ENCODE results near the gene HIBADH.

HIBADH gene

DNA sequence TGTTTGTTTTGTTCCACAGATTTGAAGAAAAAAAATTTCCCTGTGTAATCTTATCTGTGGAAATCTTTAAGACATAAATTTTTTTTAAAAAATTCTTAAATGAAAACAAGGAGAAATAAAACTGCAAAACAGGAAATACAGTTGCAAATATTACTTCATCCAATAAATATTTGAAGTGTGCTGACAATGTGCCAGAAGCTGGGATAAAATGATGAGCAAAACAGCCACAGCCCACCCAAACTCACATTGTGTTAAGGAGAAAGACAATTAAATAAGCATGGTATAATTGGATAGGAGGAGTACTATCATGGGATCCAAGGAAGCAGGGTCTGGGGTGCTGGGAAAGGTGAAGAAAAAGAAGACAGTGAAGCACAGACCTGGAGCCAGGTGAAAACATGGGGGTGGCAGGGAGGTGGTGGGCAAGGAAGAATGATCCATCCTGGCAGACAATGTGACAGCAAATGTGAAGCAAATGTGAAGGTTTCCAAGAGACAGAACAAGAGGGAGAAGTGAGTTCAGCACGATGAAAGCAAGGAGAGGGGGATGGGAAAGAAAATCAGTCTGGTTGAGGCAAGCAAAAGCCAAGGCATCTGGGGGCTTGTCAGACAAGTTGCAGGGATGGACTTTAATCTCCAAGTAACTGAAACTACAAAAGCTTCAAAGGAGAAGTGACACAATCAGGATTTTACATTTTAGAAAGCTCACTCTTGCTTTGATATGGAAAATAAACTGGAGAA is 135.9 kb downstream of the HIBADH start:
- no peaks in the 10 kb centered on the region for H3K4me1 ChIP-seq (ENCODE audit: control insufficient read depth, insufficient read depth, low read length)
- H3K9me3 ChIP-seq (ENCODE audit: control insufficient read depth, insufficient read depth, low read depth, low read length) = no peaks in the 10 kb centered on the region
- H3K4me3 ChIP-seq (ENCODE audit: low read depth, low read length) = no peak overlapping the region
- CTCF ChIA-PET = no interaction called here
- POLR2A ChIA-PET = no interaction called here
- TF ChIP-seq, protein P1, sequence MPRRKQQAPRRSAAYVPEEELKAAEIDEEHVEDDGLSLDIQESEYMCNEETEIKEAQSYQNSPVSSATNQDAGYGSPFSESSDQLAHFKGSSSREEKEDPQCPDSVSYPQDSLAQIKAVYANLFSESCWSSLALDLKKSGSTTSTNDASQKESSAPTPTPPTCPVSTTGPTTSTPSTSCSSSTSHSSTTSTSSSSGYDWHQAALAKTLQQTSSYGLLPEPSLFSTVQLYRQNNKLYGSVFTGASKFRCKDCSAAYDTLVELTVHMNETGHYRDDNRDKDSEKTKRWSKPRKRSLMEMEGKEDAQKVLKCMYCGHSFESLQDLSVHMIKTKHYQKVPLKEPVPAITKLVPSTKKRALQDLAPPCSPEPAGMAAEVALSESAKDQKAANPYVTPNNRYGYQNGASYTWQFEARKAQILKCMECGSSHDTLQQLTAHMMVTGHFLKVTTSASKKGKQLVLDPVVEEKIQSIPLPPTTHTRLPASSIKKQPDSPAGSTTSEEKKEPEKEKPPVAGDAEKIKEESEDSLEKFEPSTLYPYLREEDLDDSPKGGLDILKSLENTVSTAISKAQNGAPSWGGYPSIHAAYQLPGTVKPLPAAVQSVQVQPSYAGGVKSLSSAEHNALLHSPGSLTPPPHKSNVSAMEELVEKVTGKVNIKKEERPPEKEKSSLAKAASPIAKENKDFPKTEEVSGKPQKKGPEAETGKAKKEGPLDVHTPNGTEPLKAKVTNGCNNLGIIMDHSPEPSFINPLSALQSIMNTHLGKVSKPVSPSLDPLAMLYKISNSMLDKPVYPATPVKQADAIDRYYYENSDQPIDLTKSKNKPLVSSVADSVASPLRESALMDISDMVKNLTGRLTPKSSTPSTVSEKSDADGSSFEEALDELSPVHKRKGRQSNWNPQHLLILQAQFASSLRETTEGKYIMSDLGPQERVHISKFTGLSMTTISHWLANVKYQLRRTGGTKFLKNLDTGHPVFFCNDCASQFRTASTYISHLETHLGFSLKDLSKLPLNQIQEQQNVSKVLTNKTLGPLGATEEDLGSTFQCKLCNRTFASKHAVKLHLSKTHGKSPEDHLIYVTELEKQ (tag by site-specific recombination; IDR thresholded peaks at IDR 0.05; ENCODE audit: borderline replicate concordance) = no peak
- TF ChIP-seq ZNF623 (tag by site-specific recombination; IDR thresholded peaks at IDR 0.05) = no peak
- no peak for TF ChIP-seq ZNF843 (tag by site-specific recombination; IDR thresholded peaks at IDR 0.05)
- no peak for TF ChIP-seq ZNF23 (tag by site-specific recombination; IDR thresholded peaks at IDR 0.05; ENCODE audit: borderline replicate concordance)
- TF ChIP-seq KLF16 (tag by site-specific recombination; IDR thresholded peaks at IDR 0.05) = no peak
- no peak overlapping the region for H3K27ac ChIP-seq (ENCODE audit: extremely low read depth, low read depth, low read length)
- H3K36me3 ChIP-seq (ENCODE audit: control insufficient read depth in 2 of 2, insufficient read depth in 1 of 2, low read length in 2 of 2) = peaks cover 13 to 41% of the 10 kb centered on the region in 2 experiments

DNA sequence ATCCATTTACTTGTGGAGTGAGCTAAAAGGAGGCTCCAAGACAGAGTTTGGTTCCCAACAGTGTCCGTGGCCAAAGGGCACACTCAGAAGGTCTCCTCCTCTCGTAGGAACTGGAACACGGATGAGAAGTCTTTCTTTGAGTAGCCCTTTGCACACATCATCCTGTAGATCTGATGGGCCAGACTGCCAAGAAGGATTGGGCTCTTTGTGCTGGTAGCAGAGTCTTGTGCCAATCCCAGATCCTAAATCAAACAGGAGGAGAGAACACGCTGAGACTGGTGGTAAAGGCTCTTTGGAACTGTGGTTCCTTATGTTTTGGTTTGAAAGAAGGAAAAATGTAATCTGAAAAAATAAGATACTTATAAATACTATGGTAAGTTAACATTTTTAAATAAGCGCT is 136.6 kb downstream of the HIBADH start:
- Histone ChIP-seq H3K27ac (ENCODE audit: extremely low read depth, low read depth, low read length) (no peak overlapping the region), H3K4me1 (ENCODE audit: control insufficient read depth, insufficient read depth, low read length) (no peaks in the 10 kb centered on the region), H3K4me3 (ENCODE audit: low read depth, low read length) (no peak overlapping the region), H3K36me3 (ENCODE audit: control insufficient read depth in 2 of 2, insufficient read depth in 1 of 2, low read length in 2 of 2) (peaks cover 13 to 40% of the 10 kb centered on the region in 2 experiments), H3K9me3 (ENCODE audit: control insufficient read depth, insufficient read depth, low read depth, low read length) (no peaks in the 10 kb centered on the region)
- TF ChIP-seq YY1 (tag by site-specific recombination; IDR thresholded peaks at IDR 0.05) = no peak
- TF ChIP-seq ZNF391 (tag by site-specific recombination; IDR thresholded peaks at IDR 0.05; ENCODE audit: borderline replicate concordance, low read depth) = no peak
- TF ChIP-seq ZNF121 (tag by site-specific recombination; IDR thresholded peaks at IDR 0.05) = no peak
- no peak for TF ChIP-seq ZNF138 (tag by site-specific recombination; IDR thresholded peaks at IDR 0.05; ENCODE audit: borderline replicate concordance)
- ChIA-PET CTCF (no interaction called here), POLR2A (no interaction called here)

DNA sequence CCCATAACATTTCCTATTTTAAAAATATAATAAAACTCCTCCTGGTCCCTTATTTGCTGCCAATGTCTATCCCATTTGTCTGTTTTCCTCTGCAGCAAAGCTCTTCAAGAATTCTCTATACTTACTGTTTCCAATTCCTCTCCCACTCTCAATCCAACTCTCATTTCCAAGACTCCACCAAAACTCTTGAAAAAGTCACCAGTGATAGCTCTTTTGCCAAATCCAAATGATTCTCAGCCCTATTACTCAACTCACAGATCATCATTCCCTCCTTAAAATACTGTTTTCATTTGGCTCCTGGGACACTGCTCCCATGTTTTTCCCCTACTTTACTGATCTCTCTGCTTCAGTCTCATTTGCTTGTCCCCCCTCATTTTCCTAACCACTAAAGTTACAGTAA is 139.4 kb downstream of the HIBADH start:
- POLR2A ChIA-PET = no interaction called here
- CTCF ChIA-PET = interaction anchor here (0.7 to 0.9 kb wide), 2 partner anchors 11 to 1332 kb away, joined by 3 to 4 read pairs; no protein-coding TSS in a partner anchor
- Histone ChIP-seq H3K9me3 (ENCODE audit: control insufficient read depth, insufficient read depth, low read depth, low read length) (no peaks in the 10 kb centered on the region), H3K4me1 (ENCODE audit: control insufficient read depth, insufficient read depth, low read length) (no peaks in the 10 kb centered on the region), H3K4me3 (ENCODE audit: low read depth, low read length) (no peak overlapping the region), H3K27ac (ENCODE audit: extremely low read depth, low read depth, low read length) (no peak overlapping the region), H3K36me3 (ENCODE audit: control insufficient read depth in 2 of 2, insufficient read depth in 1 of 2, low read length in 2 of 2) (peaks cover 9 to 17% of the 10 kb centered on the region in 2 experiments; a peak in 2 of 3 replicates)
- TF ChIP-seq, protein P2, sequence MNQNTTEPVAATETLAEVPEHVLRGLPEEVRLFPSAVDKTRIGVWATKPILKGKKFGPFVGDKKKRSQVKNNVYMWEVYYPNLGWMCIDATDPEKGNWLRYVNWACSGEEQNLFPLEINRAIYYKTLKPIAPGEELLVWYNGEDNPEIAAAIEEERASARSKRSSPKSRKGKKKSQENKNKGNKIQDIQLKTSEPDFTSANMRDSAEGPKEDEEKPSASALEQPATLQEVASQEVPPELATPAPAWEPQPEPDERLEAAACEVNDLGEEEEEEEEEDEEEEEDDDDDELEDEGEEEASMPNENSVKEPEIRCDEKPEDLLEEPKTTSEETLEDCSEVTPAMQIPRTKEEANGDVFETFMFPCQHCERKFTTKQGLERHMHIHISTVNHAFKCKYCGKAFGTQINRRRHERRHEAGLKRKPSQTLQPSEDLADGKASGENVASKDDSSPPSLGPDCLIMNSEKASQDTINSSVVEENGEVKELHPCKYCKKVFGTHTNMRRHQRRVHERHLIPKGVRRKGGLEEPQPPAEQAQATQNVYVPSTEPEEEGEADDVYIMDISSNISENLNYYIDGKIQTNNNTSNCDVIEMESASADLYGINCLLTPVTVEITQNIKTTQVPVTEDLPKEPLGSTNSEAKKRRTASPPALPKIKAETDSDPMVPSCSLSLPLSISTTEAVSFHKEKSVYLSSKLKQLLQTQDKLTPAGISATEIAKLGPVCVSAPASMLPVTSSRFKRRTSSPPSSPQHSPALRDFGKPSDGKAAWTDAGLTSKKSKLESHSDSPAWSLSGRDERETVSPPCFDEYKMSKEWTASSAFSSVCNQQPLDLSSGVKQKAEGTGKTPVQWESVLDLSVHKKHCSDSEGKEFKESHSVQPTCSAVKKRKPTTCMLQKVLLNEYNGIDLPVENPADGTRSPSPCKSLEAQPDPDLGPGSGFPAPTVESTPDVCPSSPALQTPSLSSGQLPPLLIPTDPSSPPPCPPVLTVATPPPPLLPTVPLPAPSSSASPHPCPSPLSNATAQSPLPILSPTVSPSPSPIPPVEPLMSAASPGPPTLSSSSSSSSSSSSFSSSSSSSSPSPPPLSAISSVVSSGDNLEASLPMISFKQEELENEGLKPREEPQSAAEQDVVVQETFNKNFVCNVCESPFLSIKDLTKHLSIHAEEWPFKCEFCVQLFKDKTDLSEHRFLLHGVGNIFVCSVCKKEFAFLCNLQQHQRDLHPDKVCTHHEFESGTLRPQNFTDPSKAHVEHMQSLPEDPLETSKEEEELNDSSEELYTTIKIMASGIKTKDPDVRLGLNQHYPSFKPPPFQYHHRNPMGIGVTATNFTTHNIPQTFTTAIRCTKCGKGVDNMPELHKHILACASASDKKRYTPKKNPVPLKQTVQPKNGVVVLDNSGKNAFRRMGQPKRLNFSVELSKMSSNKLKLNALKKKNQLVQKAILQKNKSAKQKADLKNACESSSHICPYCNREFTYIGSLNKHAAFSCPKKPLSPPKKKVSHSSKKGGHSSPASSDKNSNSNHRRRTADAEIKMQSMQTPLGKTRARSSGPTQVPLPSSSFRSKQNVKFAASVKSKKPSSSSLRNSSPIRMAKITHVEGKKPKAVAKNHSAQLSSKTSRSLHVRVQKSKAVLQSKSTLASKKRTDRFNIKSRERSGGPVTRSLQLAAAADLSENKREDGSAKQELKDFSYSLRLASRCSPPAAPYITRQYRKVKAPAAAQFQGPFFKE (tag by site-specific recombination; IDR thresholded peaks at IDR 0.05; ENCODE audit: borderline replicate concordance) = no peak
- no peak for TF ChIP-seq ZNF747 (tag by site-specific recombination; IDR thresholded peaks at IDR 0.05)
- no peak for TF ChIP-seq ZBTB21 (tag by site-specific recombination; IDR thresholded peaks at IDR 0.05)
- no peak for TF ChIP-seq ZNF843 (tag by site-specific recombination; IDR thresholded peaks at IDR 0.05)
- no peak for TF ChIP-seq ZEB2 (tag by site-specific recombination; IDR thresholded peaks at IDR 0.05)
- TF ChIP-seq ZNF791 (tag by site-specific recombination; IDR thresholded peaks at IDR 0.05) = no peak
- TF ChIP-seq, protein P3, sequence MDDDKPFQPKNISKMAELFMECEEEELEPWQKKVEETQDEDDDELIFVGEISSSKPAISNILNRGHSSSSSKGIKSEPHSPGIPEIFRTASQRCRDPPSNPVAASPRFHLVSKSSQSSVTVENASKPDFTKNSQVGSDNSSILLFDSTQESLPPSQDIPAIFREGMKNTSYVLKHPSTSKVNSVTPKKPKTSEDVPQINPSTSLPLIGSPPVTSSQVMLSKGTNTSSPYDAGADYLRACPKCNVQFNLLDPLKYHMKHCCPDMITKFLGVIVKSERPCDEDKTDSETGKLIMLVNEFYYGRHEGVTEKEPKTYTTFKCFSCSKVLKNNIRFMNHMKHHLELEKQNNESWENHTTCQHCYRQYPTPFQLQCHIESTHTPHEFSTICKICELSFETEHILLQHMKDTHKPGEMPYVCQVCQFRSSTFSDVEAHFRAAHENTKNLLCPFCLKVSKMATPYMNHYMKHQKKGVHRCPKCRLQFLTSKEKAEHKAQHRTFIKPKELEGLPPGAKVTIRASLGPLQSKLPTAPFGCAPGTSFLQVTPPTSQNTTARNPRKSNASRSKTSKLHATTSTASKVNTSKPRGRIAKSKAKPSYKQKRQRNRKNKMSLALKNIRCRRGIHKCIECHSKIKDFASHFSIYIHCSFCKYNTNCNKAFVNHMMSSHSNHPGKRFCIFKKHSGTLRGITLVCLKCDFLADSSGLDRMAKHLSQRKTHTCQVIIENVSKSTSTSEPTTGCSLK (tag by site-specific recombination; IDR thresholded peaks at IDR 0.05) = no peak
- TF ChIP-seq YY2 (tag by site-specific recombination; IDR thresholded peaks at IDR 0.05) = no peak
- TF ChIP-seq, protein P4, sequence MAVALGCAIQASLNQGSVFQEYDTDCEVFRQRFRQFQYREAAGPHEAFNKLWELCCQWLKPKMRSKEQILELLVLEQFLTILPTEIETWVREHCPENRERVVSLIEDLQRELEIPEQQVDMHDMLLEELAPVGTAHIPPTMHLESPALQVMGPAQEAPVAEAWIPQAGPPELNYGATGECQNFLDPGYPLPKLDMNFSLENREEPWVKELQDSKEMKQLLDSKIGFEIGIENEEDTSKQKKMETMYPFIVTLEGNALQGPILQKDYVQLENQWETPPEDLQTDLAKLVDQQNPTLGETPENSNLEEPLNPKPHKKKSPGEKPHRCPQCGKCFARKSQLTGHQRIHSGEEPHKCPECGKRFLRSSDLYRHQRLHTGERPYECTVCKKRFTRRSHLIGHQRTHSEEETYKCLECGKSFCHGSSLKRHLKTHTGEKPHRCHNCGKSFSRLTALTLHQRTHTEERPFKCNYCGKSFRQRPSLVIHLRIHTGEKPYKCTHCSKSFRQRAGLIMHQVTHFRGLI (tag by site-specific recombination; IDR thresholded peaks at IDR 0.05) = no peak
- no peak for TF ChIP-seq ZNF785 (tag by site-specific recombination; IDR thresholded peaks at IDR 0.05)

Data from HEK293 (cell line).